Activated CD4-positive, alpha-beta T cell treated with anti-CD3 and anti-CD28 coated beads for 36 hours (primary cell): ENCODE data around the gene SUDS3. TPM values are rescaled to one million over a fixed set of nuclear protein-coding genes. Genes with fewer than 3 reads are reported as not detected.

ENCODE experiments used
- ATAC-seq: fragments of 200-7000 bp; cut with Tn5 transposase; one replicate; pipeline ENCODE4 v1.10.0; 2021; ENCODE audit warnings: mild to moderate bottlenecking, moderate library complexity
- CTCF ChIA-PET: fragments of 350-600 bp; sonication (Branson Sonifier 250); formaldehyde crosslinking; loops from one replicate; lab custom pipeline; 2021; ENCODE audit warnings: antibody characterized with exemption; lab: Charles Lee
- POLR2A ChIA-PET: fragments of 350-600 bp; sonication (Branson Sonifier 250); formaldehyde crosslinking; loops from one replicate; lab custom pipeline; 2021; ENCODE audit warnings: antibody characterized with exemption, inconsistent platforms; lab: Charles Lee
- DNase-seq: peaks from one replicate; pipeline ENCODE4 v3.0.0-alpha.2; 2020
- H3K27ac Mint-ChIP-seq: one replicate; pipeline ENCODE4 v1.8.0; 2021; ENCODE audit warnings: mixed read lengths
- H3K27me3 Mint-ChIP-seq: one replicate; pipeline ENCODE4 v1.8.0; 2021; ENCODE audit warnings: mixed read lengths
- H3K36me3 Mint-ChIP-seq: one replicate; pipeline ENCODE4 v1.8.0; 2021; ENCODE audit warnings: low read depth, mixed read lengths
- H3K4me1 Mint-ChIP-seq: one replicate; pipeline ENCODE4 v1.8.0; 2021; ENCODE audit warnings: mixed read lengths
- H3K4me3 Mint-ChIP-seq: one replicate; pipeline ENCODE4 v1.8.0; 2021; ENCODE audit warnings: mild to moderate bottlenecking, moderate library complexity, mixed read lengths
- H3K9me3 Mint-ChIP-seq: one replicate; pipeline ENCODE4 v1.8.0; 2021; ENCODE audit warnings: low read depth, mixed read lengths
- intact Hi-C, 2 experiments: fragments of 100-400 bp; cut with DNase I in 1 of 2; cut with micrococcal nuclease in 1 of 2; formaldehyde crosslinking; loops; one replicate each; pipeline versions ENCODE4 v1.14.2 to v1.15.1; 2022 to 2024; cut with DNase I, micrococcal nuclease
- total RNA-seq, 2 experiments: library from RNA; stranded (reverse); gene quantifications; one replicate each; pipeline ENCODE4 v1.2.3, GENCODE V29; 2021

Gene SUDS3
- total RNA-seq, 2 experiments from 2014 or later: 18.7 to 19.1 TPM

DNA sequence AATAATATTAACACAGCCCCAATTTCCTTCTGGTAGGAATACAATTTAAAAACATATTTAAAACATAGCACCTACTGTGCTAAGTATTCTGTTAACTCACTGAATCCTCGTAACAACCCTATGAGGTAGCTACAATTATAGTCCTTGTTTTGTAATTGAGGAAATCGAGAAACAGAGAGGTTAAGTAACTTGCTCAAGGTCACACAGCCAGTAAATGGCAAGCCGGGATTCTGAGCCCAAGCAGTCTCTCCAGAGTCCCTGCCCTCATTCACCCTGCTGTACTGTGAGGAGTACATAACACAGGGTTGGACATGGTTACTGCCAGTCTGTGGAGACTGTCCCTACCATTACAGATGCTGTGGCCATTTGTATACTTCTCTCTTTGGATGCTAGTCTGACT is 44.3 kb downstream of the SUDS3 start:
- intact Hi-C loops: no loop called here
- DNase-seq: no peak
- no peaks in the 10 kb centered on the region for H3K4me1 Mint-ChIP-seq
- CTCF ChIA-PET: no interaction called here
- H3K9me3 Mint-ChIP-seq: no peaks in the 10 kb centered on the region
- ATAC-seq: no peak
- POLR2A ChIA-PET: no interaction called here
- no peak overlapping the region for H3K4me3 Mint-ChIP-seq
- no peak overlapping the region for H3K27ac Mint-ChIP-seq
- H3K36me3 Mint-ChIP-seq: peaks cover 22% of the 10 kb centered on the region
- H3K27me3 Mint-ChIP-seq: no peaks in the 10 kb centered on the region

DNA sequence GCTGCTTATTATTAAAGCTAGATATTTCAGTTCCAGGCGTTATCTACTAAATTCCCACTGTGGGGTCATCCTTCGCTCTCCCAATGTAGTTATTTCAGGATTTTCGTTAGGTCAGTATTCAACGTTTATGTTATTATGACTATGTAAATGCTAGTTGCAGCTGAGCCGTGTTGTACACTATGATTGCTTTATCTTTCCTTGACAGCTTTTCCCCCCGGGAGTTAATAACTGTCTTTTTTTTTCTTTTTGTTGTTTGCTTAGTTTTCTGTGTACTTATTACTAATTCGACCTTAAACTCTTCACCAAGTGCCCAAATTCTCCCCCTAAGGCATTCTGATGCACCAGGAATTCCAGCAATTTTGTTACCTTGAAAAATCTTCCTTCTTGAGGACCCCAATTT is 48.5 kb downstream of the SUDS3 start:
- ATAC-seq: no peak
- H3K4me1 Mint-ChIP-seq: no peaks in the 10 kb centered on the region
- no peak for DNase-seq
- H3K9me3 Mint-ChIP-seq: no peaks in the 10 kb centered on the region
- CTCF ChIA-PET: interaction anchor here (1.5 kb wide), 1 partner anchor 20 kb away, joined by 4 read pairs; no protein-coding TSS in a partner anchor
- no peak overlapping the region for H3K4me3 Mint-ChIP-seq
- intact Hi-C loops: no loop called here
- H3K27ac Mint-ChIP-seq: no peak overlapping the region
- H3K27me3 Mint-ChIP-seq: no peaks in the 10 kb centered on the region
- peaks cover 11% of the 10 kb centered on the region for H3K36me3 Mint-ChIP-seq
- POLR2A ChIA-PET: no interaction called here

DNA sequence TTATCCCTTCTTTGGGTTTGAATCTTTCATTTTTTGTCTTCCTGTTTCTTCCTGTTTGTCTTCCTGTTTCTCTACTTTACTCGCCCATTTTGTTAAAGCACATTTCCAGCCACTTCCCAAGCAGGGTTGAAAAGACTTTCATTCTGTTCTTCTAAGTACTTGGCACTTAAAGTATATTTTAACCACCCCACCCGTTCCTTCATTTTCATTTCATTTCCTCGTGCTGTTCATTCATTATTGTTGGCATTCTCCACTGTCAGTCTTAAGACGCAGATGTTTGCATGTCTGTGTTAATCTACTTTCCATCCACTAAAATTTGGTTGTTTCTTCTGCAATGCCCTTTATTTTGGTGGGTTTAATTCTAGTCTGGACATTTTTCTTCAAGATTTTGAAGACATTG is 49.0 kb downstream of the SUDS3 start:
- POLR2A ChIA-PET: no interaction called here
- CTCF ChIA-PET: interaction anchor here (1.5 kb wide), 1 partner anchor 20 kb away, joined by 4 read pairs; no protein-coding TSS in a partner anchor

DNA sequence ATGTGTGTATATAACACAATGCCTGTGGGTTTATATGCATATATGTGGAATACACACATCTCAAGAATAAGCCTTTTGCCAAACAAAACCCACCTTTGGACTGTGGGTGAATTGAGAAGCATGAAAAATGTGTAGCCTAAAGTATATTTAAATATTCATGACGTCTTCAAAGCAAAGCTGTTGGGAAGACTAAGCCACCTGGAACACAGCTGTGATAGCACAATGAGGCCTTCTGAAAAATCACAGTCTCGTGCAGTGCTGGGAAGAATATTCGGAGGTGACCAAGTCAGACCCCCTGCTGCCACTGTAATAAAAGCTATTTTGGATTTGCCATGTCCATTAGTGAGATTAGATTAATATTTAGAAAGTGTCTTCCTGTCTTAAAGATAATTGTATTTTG is 51.5 kb downstream of the SUDS3 start:
- Mint-ChIP-seq H3K9me3 (no peaks in the 10 kb centered on the region), H3K36me3 (peaks cover 11% of the 10 kb centered on the region), H3K4me3 (no peak overlapping the region), H3K27ac (no peak overlapping the region), H3K27me3 (no peaks in the 10 kb centered on the region), H3K4me1 (no peaks in the 10 kb centered on the region)
- DNase-seq: no peak
- ATAC-seq: no peak
- CTCF ChIA-PET: no interaction called here
- POLR2A ChIA-PET: no interaction called here
- intact Hi-C loops: no loop called here

More for the DNA sequence above, 49.0 kb downstream of the SUDS3 start:
- H3K4me1 Mint-ChIP-seq: no peaks in the 10 kb centered on the region
- no peak for ATAC-seq
- intact Hi-C loops: no loop called here
- no peaks in the 10 kb centered on the region for H3K27me3 Mint-ChIP-seq
- H3K36me3 Mint-ChIP-seq: peaks cover 11% of the 10 kb centered on the region
- H3K9me3 Mint-ChIP-seq: no peaks in the 10 kb centered on the region
- H3K4me3 Mint-ChIP-seq: no peak overlapping the region
- DNase-seq: no peak
- H3K27ac Mint-ChIP-seq: no peak overlapping the region

DNA sequence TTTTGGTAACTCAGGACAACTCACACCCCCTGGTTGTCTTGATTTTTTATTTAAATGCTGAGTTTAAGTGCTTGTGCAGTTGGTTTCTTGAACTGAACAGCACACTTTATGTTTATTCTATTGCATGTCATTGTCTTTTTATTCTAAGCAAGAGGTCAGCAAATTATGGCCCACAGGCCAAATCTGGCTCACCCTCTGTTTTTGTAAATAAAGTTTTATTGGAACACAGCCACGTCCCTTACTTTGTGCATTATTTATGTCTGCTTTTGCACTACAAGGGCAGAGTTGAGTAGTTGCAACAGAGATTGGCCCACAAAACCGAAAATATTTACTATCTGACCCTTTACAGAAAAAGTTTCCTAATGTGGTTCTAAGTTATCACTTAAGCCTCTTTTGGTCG is 52.3 kb downstream of the SUDS3 start:
- H3K36me3 Mint-ChIP-seq: peaks cover 11% of the 10 kb centered on the region
- no peaks in the 10 kb centered on the region for H3K27me3 Mint-ChIP-seq
- H3K4me3 Mint-ChIP-seq: no peak overlapping the region
- DNase-seq (no peak), ATAC-seq (no peak)
- no peak overlapping the region for H3K27ac Mint-ChIP-seq
- no peaks in the 10 kb centered on the region for H3K4me1 Mint-ChIP-seq
- no peaks in the 10 kb centered on the region for H3K9me3 Mint-ChIP-seq
- intact Hi-C loops: no loop called here
- CTCF ChIA-PET: no interaction called here
- POLR2A ChIA-PET: no interaction called here

DNA sequence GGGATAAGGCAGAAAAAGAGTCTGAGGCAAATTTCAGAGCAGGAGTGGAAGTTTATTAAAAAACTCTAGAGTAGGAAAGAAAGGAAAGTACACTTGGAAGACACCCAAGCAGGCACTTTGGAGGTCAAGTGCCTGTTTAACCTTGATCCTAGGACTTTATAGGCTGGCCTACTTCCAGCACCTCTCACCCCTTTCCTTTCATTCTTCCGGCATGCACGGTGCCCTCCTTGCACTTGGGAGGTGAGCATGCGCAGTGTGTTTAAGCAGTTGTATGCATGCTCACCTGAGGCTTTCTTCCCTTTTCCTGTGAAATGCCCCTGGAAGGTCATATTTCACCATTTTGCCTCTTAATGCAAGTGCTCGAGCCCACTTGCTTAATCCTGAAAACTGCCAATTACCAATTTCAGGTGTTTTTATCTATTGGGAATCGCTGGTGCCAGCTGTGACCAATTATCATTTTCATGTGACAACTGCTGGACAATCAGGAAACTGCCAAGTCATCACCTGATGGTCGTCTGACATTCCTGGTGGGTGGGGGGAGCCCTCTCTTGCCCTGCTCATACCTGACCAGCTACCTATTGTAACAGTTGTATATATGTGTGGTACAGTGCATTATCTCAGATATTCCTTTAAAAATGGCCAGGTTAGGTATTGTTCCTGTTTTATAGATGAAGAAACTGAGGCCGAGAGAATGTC is 53.5 kb downstream of the SUDS3 start:
- ChIA-PET POLR2A (no interaction called here), CTCF (interaction anchor here (0.6 kb wide), 1 partner anchor 1199 kb away, joined by 3 read pairs; no protein-coding TSS in a partner anchor)
- H3K4me1 Mint-ChIP-seq: no peaks in the 10 kb centered on the region
- DNase-seq: no peak
- no peaks in the 10 kb centered on the region for H3K9me3 Mint-ChIP-seq
- intact Hi-C loops: no loop called here
- no peaks in the 10 kb centered on the region for H3K27me3 Mint-ChIP-seq
- peak overlapping the region; percentile 63 for H3K27ac Mint-ChIP-seq
- no peak overlapping the region for H3K4me3 Mint-ChIP-seq
- no peak for ATAC-seq
- H3K36me3 Mint-ChIP-seq: peaks cover 11% of the 10 kb centered on the region

DNA sequence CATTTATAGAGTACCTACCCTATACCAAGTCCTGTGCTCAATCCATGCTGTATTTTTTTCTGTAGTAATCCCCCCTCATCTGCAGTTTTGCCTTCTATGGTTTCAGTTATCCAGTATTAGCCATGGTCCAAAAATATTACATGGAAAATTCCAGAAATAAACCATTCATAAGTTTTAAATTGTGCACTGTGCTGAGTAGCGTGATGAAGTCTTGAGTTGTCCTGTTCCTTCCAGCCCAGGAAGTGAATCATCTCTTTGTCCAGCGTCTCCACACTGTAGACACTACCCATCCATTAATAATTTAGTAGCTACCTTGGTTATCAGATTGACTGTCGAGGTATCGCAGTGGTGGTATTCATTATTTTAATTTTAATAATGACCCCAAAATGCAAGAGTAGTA is 54.2 kb downstream of the SUDS3 start:
- DNase-seq (no peak), ATAC-seq (no peak)
- no peaks in the 10 kb centered on the region for H3K27me3 Mint-ChIP-seq
- peaks cover 3% of the 10 kb centered on the region for H3K9me3 Mint-ChIP-seq
- peaks cover 10% of the 10 kb centered on the region for H3K36me3 Mint-ChIP-seq
- H3K4me1 Mint-ChIP-seq: no peaks in the 10 kb centered on the region
- ChIA-PET POLR2A (no interaction called here), CTCF (no interaction called here)
- intact Hi-C loops: no loop called here
- no peak overlapping the region for H3K27ac Mint-ChIP-seq
- no peak overlapping the region for H3K4me3 Mint-ChIP-seq

DNA sequence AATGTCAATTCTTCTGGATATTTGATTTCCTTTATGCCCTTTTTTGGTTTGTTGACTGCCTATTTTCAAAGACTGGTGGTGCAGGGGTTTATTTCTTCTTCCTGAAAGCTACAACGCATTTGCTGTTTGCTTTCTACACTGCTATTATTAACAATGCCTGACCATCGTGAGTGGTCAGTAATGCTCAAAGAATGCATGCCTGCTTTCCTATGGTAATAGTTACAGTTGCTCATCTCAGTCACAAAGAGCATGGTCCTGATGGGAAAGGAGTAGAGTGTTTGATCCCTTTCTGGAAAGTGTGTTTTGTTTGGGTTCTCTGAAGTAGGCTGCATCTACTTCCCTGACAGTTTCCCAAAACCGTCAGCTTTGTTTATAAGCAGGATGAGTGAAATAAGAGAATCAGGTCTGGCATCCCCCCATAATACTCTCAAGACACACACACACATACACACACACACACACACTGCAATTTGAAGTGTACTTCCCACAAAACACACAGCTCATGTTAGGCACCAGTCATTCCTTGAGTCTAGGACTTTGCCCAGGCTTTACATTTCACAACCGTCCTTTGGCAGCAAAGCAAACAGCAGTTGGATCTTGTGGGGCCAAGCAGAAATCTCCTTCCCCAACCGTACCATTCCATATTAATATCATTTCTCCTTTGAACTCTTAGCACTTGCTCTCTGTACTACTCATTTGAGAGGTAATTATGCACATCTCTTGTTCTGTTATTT is 56.6 kb downstream of the SUDS3 start:
- intact Hi-C loops: no loop called here
- no peak for ATAC-seq

DNA sequence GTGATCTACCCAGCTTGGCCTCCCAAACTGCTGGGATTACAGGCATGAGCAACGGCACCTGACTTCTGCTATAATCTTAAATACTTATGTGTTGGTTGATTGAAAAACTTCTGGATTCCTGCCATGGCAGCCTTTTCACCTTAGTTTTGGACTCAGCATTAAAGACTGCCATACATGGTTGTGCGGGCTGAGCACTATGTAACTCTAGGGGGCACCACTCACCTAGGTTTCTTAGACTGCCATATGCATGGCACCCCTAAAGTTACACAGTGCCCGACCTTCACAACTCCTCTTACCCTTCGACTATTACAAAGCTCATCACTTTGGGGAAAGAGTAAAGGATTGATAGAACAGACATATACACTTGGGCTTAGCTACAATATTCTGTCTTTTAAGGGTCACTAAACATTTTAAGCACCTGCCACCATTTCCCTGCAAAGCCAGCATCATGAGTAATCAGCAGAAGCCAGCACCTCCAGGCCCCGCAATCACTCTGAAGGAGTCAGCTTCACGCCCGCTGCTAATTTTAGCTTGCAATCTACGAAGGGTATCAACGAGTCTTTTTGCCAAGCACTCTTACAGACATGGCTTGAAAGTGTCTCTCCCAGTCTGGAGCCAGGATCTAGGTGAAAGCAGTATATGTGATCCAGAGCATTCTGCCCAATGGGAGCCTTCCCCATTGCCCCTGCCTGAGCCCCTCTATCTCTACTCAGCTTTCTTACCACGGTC is 59.8 kb downstream of the SUDS3 start:
- CTCF ChIA-PET: interaction anchor here (0.8 kb wide), 2 partner anchors 10 to 287 kb away, joined by 3 to 4 read pairs; no protein-coding TSS in a partner anchor
- H3K4me3 Mint-ChIP-seq: no peak overlapping the region
- peaks cover 2% of the 10 kb centered on the region for H3K27me3 Mint-ChIP-seq
- DNase-seq (no peak), ATAC-seq (no peak)
- POLR2A ChIA-PET: no interaction called here
- peaks cover 3% of the 10 kb centered on the region for H3K9me3 Mint-ChIP-seq
- peaks cover 3% of the 10 kb centered on the region for H3K36me3 Mint-ChIP-seq
- intact Hi-C loops: no loop called here
- H3K4me1 Mint-ChIP-seq: no peaks in the 10 kb centered on the region
- no peak overlapping the region for H3K27ac Mint-ChIP-seq

More for the DNA sequence above, 56.6 kb downstream of the SUDS3 start:
- POLR2A ChIA-PET: no interaction called here
- no peak overlapping the region for H3K4me3 Mint-ChIP-seq
- H3K4me1 Mint-ChIP-seq: no peaks in the 10 kb centered on the region
- peaks cover 7% of the 10 kb centered on the region for H3K36me3 Mint-ChIP-seq
- H3K9me3 Mint-ChIP-seq: peaks cover 3% of the 10 kb centered on the region
- H3K27me3 Mint-ChIP-seq: peaks cover 2% of the 10 kb centered on the region
- H3K27ac Mint-ChIP-seq: no peak overlapping the region
- DNase-seq: no peak
- CTCF ChIA-PET: no interaction called here

DNA sequence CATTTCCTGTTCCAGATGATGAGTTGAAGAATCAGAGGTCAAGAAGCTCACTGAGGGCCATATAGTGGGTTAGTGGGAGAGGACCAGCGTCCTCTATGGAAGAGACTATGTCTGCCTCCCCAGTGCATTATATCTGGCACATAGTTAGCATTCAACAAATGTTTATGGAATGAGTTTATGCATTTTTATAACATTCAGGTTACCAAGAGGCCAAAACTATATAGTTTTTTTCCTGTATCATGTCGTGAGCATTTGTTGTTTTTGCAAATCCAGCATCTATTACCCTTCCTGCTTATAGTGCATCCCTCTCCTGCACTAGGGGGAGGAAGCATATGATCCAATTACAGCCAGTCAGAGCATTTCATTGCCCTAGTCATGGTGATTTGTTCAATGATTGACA is 60.6 kb downstream of the SUDS3 start:
- Mint-ChIP-seq H3K27ac (no peak overlapping the region), H3K36me3 (peaks cover 3% of the 10 kb centered on the region), H3K27me3 (peaks cover 2% of the 10 kb centered on the region), H3K4me3 (no peak overlapping the region), H3K4me1 (no peaks in the 10 kb centered on the region), H3K9me3 (peaks cover 3% of the 10 kb centered on the region)
- CTCF ChIA-PET: interaction anchor here (0.8 kb wide), 1 partner anchor 286 kb away, joined by 3 read pairs; no protein-coding TSS in a partner anchor
- POLR2A ChIA-PET: no interaction called here
- ATAC-seq: no peak
- intact Hi-C loops: no loop called here
- no peak for DNase-seq

DNA sequence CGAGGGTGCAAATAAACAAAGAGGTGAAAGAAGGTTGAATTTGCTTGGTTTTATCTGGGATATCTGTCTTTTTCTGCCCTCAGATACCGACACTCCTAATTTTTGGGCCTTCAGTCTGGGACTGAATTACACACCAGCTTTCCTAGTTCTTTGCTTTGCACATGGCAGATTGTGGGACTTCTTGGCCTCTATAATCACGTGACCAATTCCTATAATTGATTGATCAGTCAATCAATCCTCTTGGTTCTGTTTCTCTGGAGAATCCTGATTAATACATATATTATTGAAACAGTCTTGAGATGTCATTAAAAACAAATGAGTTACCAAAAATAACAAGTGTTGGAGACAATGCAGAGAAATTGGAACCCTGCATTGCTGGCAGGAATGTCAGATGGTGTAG is 62.7 kb downstream of the SUDS3 start:
- H3K4me3 Mint-ChIP-seq: no peak overlapping the region
- no peaks in the 10 kb centered on the region for H3K4me1 Mint-ChIP-seq
- H3K27ac Mint-ChIP-seq: no peak overlapping the region
- ChIA-PET CTCF (no interaction called here), POLR2A (no interaction called here)
- H3K36me3 Mint-ChIP-seq: peaks cover 3% of the 10 kb centered on the region
- intact Hi-C loops: no loop called here
- DNase-seq (no peak), ATAC-seq (no peak)
- H3K9me3 Mint-ChIP-seq: peaks cover 3% of the 10 kb centered on the region
- H3K27me3 Mint-ChIP-seq: peaks cover 5% of the 10 kb centered on the region
